Measurements from ENCODE around the gene TMEM151B.

Gene TMEM151B

GRCh38 chr6:44265722-44266233 lies 4.5 kb upstream of the TMEM151B start:
- no peak for DNase-seq

- DNase-seq, result no peak
These were observed 3.9 kb upstream of the TMEM151B start for GRCh38 chr6:44266347-44266746.

GRCh38 chr6:44267252-44267651 lies 3.0 kb upstream of the TMEM151B start:
- DNase-seq, result no peak

- DNase-seq, result no peak
These were observed 2.1 kb upstream of the TMEM151B start for GRCh38 chr6:44268095-44268628.

GRCh38 chr6:44269178-44269920 lies 901 bp upstream of the TMEM151B start:
- DNase-seq, result no peak

GRCh38 chr6:44270526-44271405 lies 516 bp downstream of the TMEM151B start:
- DNase-seq, result peak; percentile 37

GRCh38 chr6:44271406-44271723 lies 1.1 kb downstream of the TMEM151B start:
- no peak for DNase-seq

- DNase-seq, result no peak
These were observed 1.7 kb downstream of the TMEM151B start for GRCh38 chr6:44271914-44272313.

- DNase-seq, result no peak
These were observed 2.3 kb downstream of the TMEM151B start for GRCh38 chr6:44272529-44272928.

GRCh38 chr6:44272999-44273566 lies 2.8 kb downstream of the TMEM151B start:
- no peak for DNase-seq

GRCh38 chr6:44273617-44274016 lies 3.4 kb downstream of the TMEM151B start:
- DNase-seq, result no peak

GRCh38 chr6:44275271-44275748 lies 5.1 kb downstream of the TMEM151B start:
- no peak for DNase-seq

- DNase-seq, result peak; percentile 30
These were observed 5.7 kb downstream of the TMEM151B start for GRCh38 chr6:44275749-44276648.

GRCh38 chr6:44276667-44277640 lies 6.7 kb downstream of the TMEM151B start:
- no peak for DNase-seq

- DNase-seq, result no peak
These were observed 7.5 kb downstream of the TMEM151B start for GRCh38 chr6:44277763-44278162.

- DNase-seq, result no peak
These were observed 8.1 kb downstream of the TMEM151B start for GRCh38 chr6:44278315-44278714.

- no peak for DNase-seq
These were observed 8.8 kb downstream of the TMEM151B start for GRCh38 chr6:44278774-44279697.

GRCh38 chr6:44284121-44284520 lies 13.9 kb downstream of the TMEM151B start:
- no peak for DNase-seq

GRCh38 chr6:44284867-44285266 lies 14.6 kb downstream of the TMEM151B start:
- DNase-seq, result no peak
